IMR-90 (cell line): ENCODE results near the gene DDA1. TPM values are rescaled to one million over a fixed set of nuclear protein-coding genes. Genes with fewer than 3 reads are reported as not detected.

Experiments used
- ATAC-seq: fragments of 200-7000 bp; cut with Tn5 transposase; 2 replicates; pipeline ENCODE4 v1.9.1; 2020; ENCODE audit warnings: low read depth, mild to moderate bottlenecking, moderate library complexity
- BruUV-seq: library from RNA; stranded (reverse); fragments of 400-500 nt; replicated peaks from 2 replicates; lab custom pipeline; 2021; lab: Mats Ljungman, UMichigan
- CTCF ChIA-PET: fragments of 300-600 bp; formaldehyde crosslinking; extraction: SDS; loops from one replicate; lab custom pipeline; 2021; ENCODE audit warnings: antibody characterized with exemption; lab: Yijun Ruan, JAX
- POLR2A ChIA-PET: fragments of 300-600 bp; sonication (Branson Sonifier 250); formaldehyde crosslinking; loops from one replicate; lab custom pipeline; 2022; ENCODE audit warnings: antibody characterized with exemption; ENCODE audit not compliant: unreplicated experiment; lab: Charles Lee
- DNase-seq: peaks from one replicate; pipeline ENCODE4 v3.0.0; 2013
- H2AFZ ChIP-seq: replicated peaks from 2 replicates; pipeline ENCODE3; 2013; ENCODE audit warnings: low read length, mild to moderate bottlenecking; ENCODE audit not compliant: poor library complexity
- H2AK5ac ChIP-seq: 2 replicates; pipeline ENCODE4 v1.6.1; 2013; ENCODE audit warnings: low read depth, low read length, inconsistent platforms
- H2AK9ac ChIP-seq: replicated peaks from 2 replicates; pipeline ENCODE3; 2013; ENCODE audit warnings: mild to moderate bottlenecking, low read depth, low read length, moderate library complexity; ENCODE audit not compliant: poor library complexity
- H2BK120ac ChIP-seq: 2 replicates; pipeline ENCODE4 v1.6.1; 2013; ENCODE audit warnings: low read depth, low read length, inconsistent platforms
- H2BK15ac ChIP-seq: 3 replicates; pipeline ENCODE4 v1.6.1; 2013; ENCODE audit warnings: low read depth, low read length, inconsistent platforms
- H2BK20ac ChIP-seq: 2 replicates; pipeline ENCODE4 v1.6.1; 2013; ENCODE audit warnings: low read depth, mild to moderate bottlenecking, inconsistent platforms, low read length, moderate library complexity
- H2BK5ac ChIP-seq: 2 replicates; pipeline ENCODE4 v1.6.1; 2013; ENCODE audit warnings: mild to moderate bottlenecking, low read depth, low read length, inconsistent platforms; ENCODE audit not compliant: poor library complexity, severe bottlenecking
- H3K14ac ChIP-seq: replicated peaks from 2 replicates; pipeline ENCODE4 v1.6.1; 2013; ENCODE audit warnings: low read depth, low read length, inconsistent platforms
- H3K18ac ChIP-seq: 2 replicates; pipeline ENCODE4 v1.6.1; 2013; ENCODE audit warnings: low read depth, low read length, control low read depth
- H3K23ac ChIP-seq: 2 replicates; pipeline ENCODE4 v1.6.1; 2013; ENCODE audit warnings: low read depth, low read length, inconsistent platforms
- H3K27ac ChIP-seq: 2 replicates; pipeline ENCODE4 v1.5.1; 2013; ENCODE audit warnings: mild to moderate bottlenecking, control low read depth, low read length; ENCODE audit not compliant: insufficient read depth
- H3K27me3 ChIP-seq: 2 replicates; pipeline ENCODE4 v1.6.1; 2013; ENCODE audit warnings: low read length; ENCODE audit not compliant: control insufficient read depth, insufficient read depth
- H3K36me3 ChIP-seq: 2 replicates; pipeline ENCODE4 v1.6.1; 2013; ENCODE audit warnings: low read length, mixed read lengths; ENCODE audit not compliant: control insufficient read depth, insufficient read depth
- H3K4ac ChIP-seq: 2 replicates; pipeline ENCODE4 v1.6.1; 2013; ENCODE audit warnings: low read depth, low read length, inconsistent platforms
- H3K4me1 ChIP-seq: 2 replicates; pipeline ENCODE4 v1.6.1; 2013; ENCODE audit warnings: low read length, mixed read lengths; ENCODE audit not compliant: control insufficient read depth, insufficient read depth
- H3K4me2 ChIP-seq: 2 replicates; pipeline ENCODE4 v1.6.1; 2013; ENCODE audit warnings: low read depth, mild to moderate bottlenecking, control low read depth, low read length, moderate library complexity
- H3K4me3 ChIP-seq: 2 replicates; pipeline ENCODE4 v1.5.1; 2013; ENCODE audit warnings: low read depth, mild to moderate bottlenecking, control low read depth, low read length, moderate library complexity; ENCODE audit not compliant: insufficient read depth
- H3K56ac ChIP-seq: 2 replicates; pipeline ENCODE4 v1.6.1; 2013; ENCODE audit warnings: low read length, inconsistent platforms; ENCODE audit not compliant: insufficient read depth; ENCODE audit errors: extremely low read depth
- H3K79me1 ChIP-seq, 2 experiments: 2 replicates each; pipeline ENCODE4 v1.6.1; 2013; ENCODE audit warnings: low read length in 2 of 2, inconsistent platforms in 1 of 2, low read depth in 1 of 2
- H3K9ac ChIP-seq: 2 replicates; pipeline ENCODE4 v1.6.1; 2013; ENCODE audit warnings: low read depth, low read length, control low read depth
- H3K9me1 ChIP-seq: 2 replicates; pipeline ENCODE4 v1.6.1; 2013; ENCODE audit warnings: low read length, inconsistent platforms; ENCODE audit not compliant: insufficient read depth
- H3K9me3 ChIP-seq: 2 replicates; pipeline ENCODE4 v1.6.1; 2013; ENCODE audit warnings: low read length; ENCODE audit not compliant: control insufficient read depth, insufficient read depth
- H4K20me1 ChIP-seq: 2 replicates; pipeline ENCODE4 v1.6.1; 2013; ENCODE audit warnings: low read length, inconsistent platforms; ENCODE audit not compliant: insufficient read depth
- H4K5ac ChIP-seq: 2 replicates; pipeline ENCODE4 v1.6.1; 2013; ENCODE audit warnings: mild to moderate bottlenecking, low read depth, low read length, control low read depth
- H4K8ac ChIP-seq, 2 experiments: 2 replicates each; pipeline ENCODE4 v1.6.1; 2013; ENCODE audit warnings: low read depth in 2 of 2, low read length in 2 of 2, control low read depth in 1 of 2, inconsistent platforms in 1 of 2
- H4K91ac ChIP-seq: 2 replicates; pipeline ENCODE4 v1.6.1; 2013; ENCODE audit warnings: low read depth, low read length, inconsistent platforms; ENCODE audit not compliant: insufficient read depth
- BHLHE40 ChIP-seq: fragments of 150-350 bp; IDR thresholded peaks from 2 replicates; pipeline ENCODE4 v1.6.1; 2016; ENCODE audit warnings: mild to moderate bottlenecking, low read depth, low read length
- CEBPB ChIP-seq: IDR thresholded peaks from 2 replicates; pipeline ENCODE4 v1.6.1; 2012; ENCODE audit warnings: low read depth, low read length, improper control_type of control experiment
- CHD1 ChIP-seq: IDR thresholded peaks from 2 replicates; pipeline ENCODE4 v1.6.1; 2012; ENCODE audit warnings: low read depth, low read length, improper control_type of control experiment
- FOS ChIP-seq: fragments of 150-350 bp; IDR thresholded peaks from 2 replicates; pipeline ENCODE4 v1.6.1; 2016; ENCODE audit warnings: low read depth, low read length
- MAFK ChIP-seq: IDR thresholded peaks from 2 replicates; pipeline ENCODE4 v1.6.1; 2012; ENCODE audit warnings: low read depth, low read length, improper control_type of control experiment
- MAZ ChIP-seq: IDR thresholded peaks from 2 replicates; pipeline ENCODE4 v1.6.1; 2012; ENCODE audit warnings: low read depth, mild to moderate bottlenecking, low read length, improper control_type of control experiment, moderate library complexity, borderline replicate concordance
- NFE2L2 ChIP-seq: fragments of 150-350 bp; IDR thresholded peaks from 2 replicates; pipeline ENCODE4 v1.6.1; 2016; ENCODE audit warnings: low read depth, mild to moderate bottlenecking, low read length
- POLR2A ChIP-seq: IDR thresholded peaks from 2 replicates; pipeline ENCODE4 v1.6.1; 2012; ENCODE audit warnings: mild to moderate bottlenecking, low read depth, low read length
- RAD21 ChIP-seq: IDR thresholded peaks from 2 replicates; pipeline ENCODE4 v1.6.1; 2012; ENCODE audit warnings: low read length, improper control_type of control experiment
- RFX5 ChIP-seq: IDR thresholded peaks from 2 replicates; pipeline ENCODE4 v1.8.0; 2012; ENCODE audit warnings: low read depth, mild to moderate bottlenecking, low read length, moderate library complexity
- SMC3 ChIP-seq: fragments of 150-350 bp; IDR thresholded peaks from 2 replicates; pipeline ENCODE4 v1.6.1; 2016; ENCODE audit warnings: low read depth, mild to moderate bottlenecking, antibody characterized with exemption, low read length, moderate library complexity
- WGBS, 2 experiments: methylation state at CpG; one replicate each; pipeline versions ENCODE4 v1.1.5 to v1.1.7; 2013; ENCODE audit warnings: missing lambda C conversion rate in 2 of 2; ENCODE audit not compliant: insufficient read length in 1 of 2; ENCODE audit errors: extremely low coverage in 2 of 2; 5-methylcytosine and 5-hydroxymethylcytosine counted together
- dilution Hi-C: fragments of 300-500 bp; cut with HindIII; formaldehyde crosslinking; loops from one replicate; pipeline ENCODE4 v1.14.3; 2018; ENCODE audit warnings: low sequenced_read_pairs; ENCODE audit not compliant: unreplicated experiment
- in situ Hi-C: fragments of 300-500 bp; cut with MboI; formaldehyde crosslinking; loops from 3 replicates; pipeline ENCODE4 v1.14.3; 2019; ENCODE audit warnings: low sequenced_read_pairs, inconsistent platforms, mixed read lengths
- intact Hi-C: fragments of 100-400 bp; cut with micrococcal nuclease; formaldehyde crosslinking; loops from 2 replicates; pipeline ENCODE4 v1.10.0; 2022
- polyA plus RNA-seq, 3 experiments: library from polyadenylated mRNA; depleted of rRNA; stranded (reverse); fragments of >200 nt; gene quantifications; 2 replicates each; pipeline ENCODE4 v1.2.3, GENCODE V29; 2012; ENCODE audit warnings: low replicate concordance in 1 of 3
- total RNA-seq: library from RNA; depleted of rRNA; stranded (reverse); fragments of >200 nt; gene quantifications from 2 replicates; pipeline ENCODE4 v1.2.3, GENCODE V29; 2012

DDA1 gene
- total and polyA plus RNA-seq, 2 of the 4 experiments (the other 2 are of a cell fraction) = 33.7 to 87.2 TPM

- H3K27me3 ChIP-seq = no peaks in the 10 kb centered on the region
- H2BK120ac ChIP-seq = no peak overlapping the region
- no peaks in the 10 kb centered on the region for H3K9me3 ChIP-seq
- no peaks in the 10 kb centered on the region for H4K20me1 ChIP-seq
- no peak overlapping the region for H3K14ac ChIP-seq
- no peak overlapping the region for H3K18ac ChIP-seq
- no peak overlapping the region for H2BK5ac ChIP-seq
- no peak overlapping the region for H2BK20ac ChIP-seq
- H2BK15ac ChIP-seq = no peak overlapping the region
- no peak overlapping the region for H3K4me2 ChIP-seq
- no peak overlapping the region for H2AK9ac ChIP-seq
- peaks cover 0 to 29% of the 10 kb centered on the region in 2 experiments; a peak in 2 of 4 replicates for H3K79me1 ChIP-seq
- dilution Hi-C loops = no loop called here
- DNase-seq (no peak), ATAC-seq (no peak)
- intact Hi-C loops = no loop called here
- H4K5ac ChIP-seq = no peak overlapping the region
- H3K56ac ChIP-seq = no peak overlapping the region
- no peak overlapping the region for H3K9ac ChIP-seq
- no peak overlapping the region for H3K23ac ChIP-seq
- H2AK5ac ChIP-seq = no peak overlapping the region
- H3K4ac ChIP-seq = no peak overlapping the region
- H3K9me1 ChIP-seq = peaks cover 5% of the 10 kb centered on the region
- peaks cover 3% of the 10 kb centered on the region; the same call in 1 of the 2 replicates for H3K36me3 ChIP-seq
- ChIA-PET CTCF (no interaction called here), POLR2A (no interaction called here)
- H3K4me1 ChIP-seq = 0 out of 2 replicates have a peak, but pooled peaks cover 4% of the 10 kb centered on the region
- 100% methylated on average over 2 of the region's 8 CpGs; no CpG with 5 or more reads in 1 of the 2 experiments for WGBS, 2 experiments
- no peak overlapping the region for H4K8ac ChIP-seq
- H4K91ac ChIP-seq = no peak overlapping the region
- in situ Hi-C loops = no loop called here
- no TSS peak for BruUV-seq
- TF ChIP-seq CEBPB = no peak
- no peak for TF ChIP-seq BHLHE40
- no peak for TF ChIP-seq POLR2A
- TF ChIP-seq SMC3 = no peak
- no peak for TF ChIP-seq RFX5
- TF ChIP-seq NFE2L2 = no peak
- no peak for TF ChIP-seq MAFK
- no peak for TF ChIP-seq FOS
- TF ChIP-seq MAZ = no peak
- TF ChIP-seq CHD1 = no peak
- TF ChIP-seq RAD21 = no peak
- no peak overlapping the region for H2AFZ ChIP-seq
- H3K27ac ChIP-seq = no peak overlapping the region
- no peak overlapping the region for H3K4me3 ChIP-seq
These were observed 23.0 kb downstream of the DDA1 start for GRCh38 chr19:17332360-17332676.
